GM19043 (cell line): ENCODE measurements around the gene DPP10.

ENCODE experiments used
- ATAC-seq: cut with Tn5 transposase; IDR thresholded peaks from one replicate; pipeline ENCODE4 v1.9.1; 2021; ENCODE audit warnings: low read depth; ENCODE audit not compliant: unreplicated experiment

DPP10 gene

DNA sequence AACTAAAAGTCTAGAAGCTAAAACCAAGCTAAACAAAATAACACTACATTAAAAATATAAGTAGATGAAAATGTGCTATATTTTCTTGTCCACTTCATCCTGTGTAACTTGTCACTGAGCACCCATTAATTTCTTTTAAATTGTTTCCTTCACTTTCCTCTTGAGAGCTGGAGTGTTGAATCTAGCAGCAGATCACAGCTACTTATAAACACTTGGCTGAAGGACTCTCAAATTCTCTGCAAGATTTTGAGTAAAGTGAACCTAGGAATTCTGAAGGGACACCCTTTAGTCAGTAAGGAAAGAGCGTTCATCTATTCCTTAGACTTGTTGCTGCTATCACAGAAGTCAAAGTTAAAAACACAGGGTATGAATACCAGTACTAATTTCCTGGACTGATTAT, 1163.9 kb downstream of the DPP10 start:
- no peak for ATAC-seq

DNA sequence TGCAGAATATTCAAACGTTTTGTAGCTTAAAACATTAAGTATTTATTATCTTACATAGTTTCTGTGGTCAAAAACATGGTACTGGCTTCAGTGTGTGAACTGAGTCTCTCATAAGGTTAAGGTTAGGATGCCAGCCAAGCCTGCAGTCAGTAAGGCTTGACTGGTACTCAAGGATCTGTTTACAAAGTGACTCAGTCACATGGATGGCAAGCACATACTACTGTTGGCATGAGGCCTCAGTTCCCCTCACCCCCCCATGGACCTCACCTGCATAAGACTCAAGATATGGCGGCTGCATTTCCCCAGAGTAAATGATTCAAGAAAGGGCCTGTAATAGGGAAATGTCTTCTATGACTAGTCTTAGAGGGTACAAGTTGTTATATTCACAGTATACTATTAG, 1167.5 kb downstream of the DPP10 start:
- no peak for ATAC-seq

DNA sequence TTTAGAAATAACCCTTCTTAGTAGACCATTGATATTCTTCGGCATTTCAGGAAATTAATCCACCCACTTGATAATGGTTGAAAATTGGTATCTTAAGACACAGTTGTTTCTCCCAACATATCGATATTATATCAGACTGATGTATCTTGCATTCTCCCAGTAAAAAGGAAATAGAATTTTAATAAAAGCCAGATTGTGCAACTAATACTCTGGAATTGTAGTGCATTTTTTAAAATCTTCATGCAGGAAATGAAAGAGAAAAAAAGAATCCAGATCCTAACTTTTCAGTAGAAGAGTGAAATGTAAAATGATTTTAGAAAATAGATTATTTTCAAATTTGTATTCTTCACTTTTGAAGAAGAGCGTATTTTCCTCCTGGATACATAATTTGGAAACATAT, 1168.4 kb downstream of the DPP10 start:
- ATAC-seq, result no peak

DNA sequence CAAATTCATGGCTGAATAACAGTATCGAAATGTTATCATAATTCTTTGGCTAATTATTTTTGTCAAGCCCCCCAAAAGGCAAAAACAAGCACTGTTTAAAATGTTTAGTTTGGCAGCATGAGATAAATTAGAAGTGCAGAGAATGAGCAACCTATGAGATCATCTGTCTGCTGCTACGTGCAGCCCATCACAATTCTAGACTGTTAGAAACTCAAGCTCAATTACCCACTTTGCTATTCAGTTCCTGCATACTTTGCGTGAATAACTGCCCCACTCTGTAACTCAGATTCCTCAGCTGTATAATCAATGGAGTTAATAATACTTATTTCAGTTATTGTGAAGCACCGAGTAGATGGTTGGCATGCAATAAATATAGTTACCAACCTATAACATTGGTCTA, 1181.9 kb downstream of the DPP10 start:
- no peak for ATAC-seq

DNA sequence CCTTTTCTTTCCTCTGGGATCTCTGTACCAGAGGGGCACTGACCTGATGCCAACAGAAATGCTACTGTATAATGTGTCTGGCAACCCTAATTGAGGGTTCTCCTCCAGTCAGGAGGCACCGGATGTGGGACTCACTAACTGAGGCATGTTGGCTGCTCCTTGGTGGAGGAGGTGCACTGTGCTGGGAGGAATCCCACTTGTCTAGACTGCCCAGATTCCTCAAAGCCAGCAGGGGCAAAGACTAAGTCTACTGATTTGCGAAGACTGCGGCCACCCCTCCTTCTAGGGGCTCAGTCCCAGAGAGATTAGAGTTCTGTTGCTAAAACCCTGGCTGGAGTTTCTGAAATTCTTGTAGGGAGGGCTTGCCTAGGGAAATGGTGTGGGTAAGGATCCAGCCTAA, 1192.1 kb downstream of the DPP10 start:
- ATAC-seq, result no peak

DNA sequence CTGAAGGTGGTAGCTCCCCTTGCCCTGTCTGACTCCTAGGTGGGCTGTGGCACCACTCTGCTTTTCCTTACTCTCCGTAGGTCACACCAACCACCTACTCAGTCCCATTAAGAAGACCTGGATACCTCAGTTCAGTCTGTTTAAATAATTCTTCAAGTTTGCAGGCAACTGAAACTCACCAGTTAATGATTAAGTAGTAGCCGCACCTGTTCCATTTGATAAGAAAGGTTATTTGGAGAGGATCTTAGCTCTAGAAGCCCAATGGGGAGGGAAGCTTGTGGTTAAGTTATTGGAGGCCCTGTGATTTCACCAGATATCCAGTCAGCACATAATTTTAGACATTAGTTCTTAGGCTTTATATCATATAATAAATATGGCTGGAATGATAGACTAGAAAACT, 1193.0 kb downstream of the DPP10 start:
- ATAC-seq, result no peak

DNA sequence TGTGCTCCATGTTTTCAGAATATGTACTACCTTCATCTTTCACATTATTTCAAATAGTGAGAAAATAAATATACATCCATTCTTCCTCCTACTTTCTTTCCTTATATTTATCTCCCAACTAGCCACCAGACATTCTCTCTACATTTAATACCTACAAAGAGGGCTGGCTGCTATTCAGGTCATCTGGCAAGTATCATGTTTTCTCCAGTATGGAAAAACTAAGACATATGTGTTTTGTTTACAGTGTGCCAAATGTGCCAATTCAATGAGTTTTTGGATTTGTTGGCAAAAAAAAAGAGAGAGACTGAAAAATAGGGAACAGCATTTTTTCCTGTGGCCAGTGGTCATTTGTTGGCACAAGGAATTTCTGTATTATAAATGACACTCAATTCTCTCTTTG, 1207.3 kb downstream of the DPP10 start:
- no peak for ATAC-seq

DNA sequence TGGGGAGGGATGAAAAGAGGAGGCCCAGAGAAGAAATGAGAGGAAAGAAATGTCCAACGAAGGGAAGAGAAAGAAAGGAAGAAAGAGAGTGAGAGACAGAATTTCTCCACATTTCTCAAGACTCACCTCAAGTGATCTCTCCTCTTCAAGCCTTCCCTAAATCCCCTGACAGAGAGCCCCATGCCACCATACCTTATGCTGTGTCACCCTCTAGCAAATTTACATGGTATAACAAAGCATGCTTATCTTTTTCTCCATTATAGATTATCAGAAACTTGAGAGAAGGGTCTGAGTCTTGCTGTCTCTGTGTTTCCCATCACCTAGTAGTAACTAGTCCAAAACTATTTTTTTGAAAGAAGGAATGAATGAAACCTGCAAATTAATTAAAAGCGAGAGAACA, 1208.4 kb downstream of the DPP10 start:
- no peak for ATAC-seq

DNA sequence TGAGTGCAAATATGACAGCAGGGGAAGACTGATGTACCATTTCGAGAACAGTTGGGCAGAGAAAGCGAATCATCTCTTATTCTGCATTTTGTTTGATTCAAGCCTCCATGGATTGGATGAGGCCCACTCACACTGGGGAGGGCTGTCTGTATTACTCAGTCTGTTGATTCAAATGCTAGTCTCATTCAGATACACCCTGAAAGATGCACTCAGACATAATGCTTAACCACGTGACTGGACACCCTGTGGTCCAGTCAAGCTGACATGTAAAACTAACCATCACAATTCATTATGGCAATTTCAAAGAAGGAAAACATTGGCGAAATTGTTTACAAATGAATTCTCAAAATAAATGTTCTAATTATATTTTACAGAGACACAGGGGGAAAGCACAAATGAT, 1210.2 kb downstream of the DPP10 start:
- no peak for ATAC-seq

DNA sequence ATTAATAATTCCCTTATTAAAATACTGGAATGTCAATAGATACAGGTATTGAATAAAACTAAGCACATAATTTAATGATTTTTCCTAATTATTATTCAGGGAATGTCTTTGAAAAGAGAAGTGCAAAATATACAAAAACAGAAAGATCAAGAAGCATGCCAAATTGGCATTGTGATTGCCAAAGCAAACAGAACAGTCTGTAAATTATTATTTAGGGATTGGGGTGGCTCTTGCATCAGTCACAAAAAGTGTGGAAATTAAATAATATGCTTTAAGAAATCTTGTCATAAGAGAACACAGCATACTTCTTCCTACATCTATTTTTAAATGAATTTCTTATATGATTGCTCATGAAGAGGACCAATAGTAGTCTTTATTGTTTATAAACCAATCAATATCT, 1211.9 kb downstream of the DPP10 start:
- no peak for ATAC-seq

DNA sequence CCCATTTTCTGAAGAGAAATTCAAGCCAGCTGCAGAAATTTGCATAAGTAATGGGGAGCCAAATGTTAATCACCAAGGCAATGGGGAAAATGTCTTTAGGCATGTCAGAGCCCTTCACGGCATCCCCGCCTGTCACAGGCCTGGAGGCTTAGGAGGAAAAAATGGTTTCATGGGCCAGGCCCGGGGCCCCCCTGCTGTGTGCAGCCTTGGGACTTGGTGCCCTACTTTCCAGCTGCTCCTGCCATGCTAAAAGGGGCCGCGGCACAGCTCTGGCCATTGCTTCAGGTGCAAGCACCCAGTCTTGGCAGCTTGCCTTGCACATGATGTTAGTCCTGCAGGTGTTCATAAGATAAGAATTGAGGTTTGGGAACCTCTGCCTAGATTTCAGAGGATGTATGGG, 1235.7 kb downstream of the DPP10 start:
- ATAC-seq, result no peak

DNA sequence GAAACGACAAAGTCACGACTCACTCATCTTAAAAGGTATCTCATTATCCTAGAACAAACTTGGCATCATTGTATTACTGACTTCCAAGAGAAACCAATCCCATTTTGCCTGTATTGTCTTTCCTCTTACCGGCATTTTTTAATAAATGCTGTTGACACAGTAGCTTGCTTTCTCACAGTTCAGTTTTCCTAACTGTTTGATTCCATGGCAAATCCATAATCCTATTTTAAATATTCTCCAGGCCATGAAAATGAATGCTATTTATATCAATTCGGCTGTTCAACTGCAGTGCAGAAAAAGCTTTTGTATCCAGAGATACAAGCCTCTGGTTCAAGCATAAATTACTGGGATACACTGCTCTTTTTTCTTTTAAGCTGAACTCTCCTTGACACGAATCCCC, 1241.9 kb downstream of the DPP10 start:
- ATAC-seq, result no peak

DNA sequence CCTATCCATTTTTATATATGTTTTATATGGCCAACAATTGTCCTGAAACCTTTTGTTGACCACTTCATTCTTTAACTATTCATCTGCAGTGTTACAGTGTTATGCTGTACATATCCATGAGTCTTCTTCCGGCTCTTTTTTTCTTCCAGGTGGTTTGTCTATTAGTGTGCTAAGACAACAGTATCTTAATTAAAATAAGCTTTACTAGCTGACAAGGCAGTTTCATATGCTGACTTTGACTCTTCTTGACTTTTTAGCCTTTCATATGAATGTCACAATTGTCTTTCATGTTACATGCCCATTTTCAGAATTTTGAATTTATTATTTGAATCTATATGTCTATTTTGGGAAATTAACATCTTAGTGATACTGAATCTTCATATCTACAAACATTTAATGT, 1249.0 kb downstream of the DPP10 start:
- ATAC-seq, result no peak

DNA sequence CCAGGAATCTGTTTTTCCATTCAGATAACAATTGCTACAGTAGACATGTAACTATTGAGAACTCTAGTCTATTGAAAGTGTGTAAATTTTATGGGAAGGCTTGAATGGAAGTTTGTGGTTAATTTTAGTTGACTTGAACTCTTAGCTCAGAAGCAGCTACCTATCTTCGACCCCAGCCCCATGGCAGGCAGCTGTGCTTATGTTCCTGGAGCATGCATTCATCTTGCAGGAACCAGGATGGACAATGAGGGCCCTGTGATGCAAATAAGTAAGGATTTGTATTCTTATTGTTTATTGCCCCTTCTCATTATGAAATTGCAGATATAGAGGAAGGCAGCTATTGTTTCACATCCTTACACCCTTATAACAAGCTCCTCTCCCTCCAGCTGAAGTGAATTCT, 1252.2 kb downstream of the DPP10 start:
- no peak for ATAC-seq

DNA sequence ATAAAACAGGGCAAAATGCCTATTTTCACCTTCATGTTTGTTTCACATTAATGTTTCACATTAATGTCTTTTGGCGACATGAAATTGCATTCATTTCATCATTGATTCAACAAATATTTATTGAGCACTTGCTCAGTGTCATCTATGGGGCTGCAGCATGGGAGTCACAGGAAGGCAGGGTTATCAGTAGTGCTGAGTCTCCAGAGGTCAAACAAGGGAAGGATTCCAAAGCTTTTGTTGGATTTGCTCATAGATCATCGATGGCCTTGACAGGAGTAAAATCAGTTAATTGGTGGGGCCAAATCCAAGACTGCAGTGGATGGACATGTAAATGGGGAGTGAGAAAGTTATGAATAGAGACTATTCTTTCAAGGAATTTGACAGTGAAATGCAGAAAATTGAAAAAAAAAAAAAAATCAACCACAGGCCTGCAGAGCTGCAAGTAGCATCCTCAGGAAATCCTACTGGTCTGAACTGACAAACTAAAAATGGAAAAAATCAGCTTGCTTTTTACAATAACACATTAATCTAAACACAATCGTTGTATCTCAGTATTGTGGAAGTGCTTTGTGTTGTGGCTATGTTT, 1290.8 kb downstream of the DPP10 start:
- no peak for ATAC-seq

DNA sequence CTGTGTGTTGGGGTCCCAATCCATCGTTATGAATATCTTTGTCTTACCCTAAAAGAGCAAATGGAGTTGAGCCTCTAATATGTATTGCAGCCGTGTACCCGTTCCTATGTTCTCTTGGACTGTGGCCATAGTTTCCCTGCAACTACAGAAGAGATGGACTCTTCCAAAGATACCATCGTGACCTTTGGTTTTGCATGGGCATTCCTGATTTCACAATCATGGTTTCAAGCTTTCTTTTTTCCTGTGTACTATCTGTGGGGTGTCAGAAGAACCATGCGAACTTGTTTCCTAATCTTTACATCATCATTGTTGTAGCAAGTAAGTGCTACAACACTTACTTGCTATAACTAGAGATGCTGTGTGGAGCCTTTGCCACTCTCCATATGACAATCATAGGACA, 1295.7 kb downstream of the DPP10 start:
- no peak for ATAC-seq

DNA sequence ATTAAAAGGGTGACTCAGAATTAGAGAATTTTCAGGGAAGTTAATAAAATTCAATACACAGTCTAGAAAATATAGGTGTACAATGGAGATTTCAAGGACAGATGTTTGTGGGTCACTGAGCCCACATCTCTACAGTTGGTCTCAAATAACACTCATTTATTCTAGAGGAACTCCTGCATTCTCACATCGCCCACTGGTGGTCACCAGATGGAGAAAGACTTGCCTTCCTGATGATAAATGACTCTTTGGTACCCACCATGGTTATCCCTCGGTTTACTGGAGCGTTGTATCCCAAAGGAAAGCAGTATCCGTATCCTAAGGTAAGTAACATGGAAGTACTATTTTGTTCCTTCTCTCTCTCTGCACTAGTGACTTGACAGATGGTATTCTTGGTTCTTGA, 1297.1 kb downstream of the DPP10 start:
- no peak for ATAC-seq

DNA sequence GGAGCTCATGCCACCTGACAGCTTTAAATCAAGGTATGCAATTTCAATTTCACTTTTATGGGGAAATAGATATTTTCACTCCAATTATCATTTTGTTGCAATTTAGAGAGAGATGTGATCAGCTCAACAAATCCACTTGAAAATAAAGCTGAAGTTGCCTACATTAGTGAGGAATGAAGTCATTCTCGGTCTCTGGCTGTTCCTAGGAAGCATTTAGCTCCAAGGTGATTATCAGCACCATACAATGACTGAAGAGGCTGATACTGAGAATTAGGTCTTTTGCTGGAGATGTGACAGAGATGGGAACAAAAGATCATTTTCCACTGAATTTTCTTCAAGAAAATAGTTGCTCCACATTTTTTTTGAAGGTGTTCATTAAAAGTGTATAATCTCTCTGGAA, 1303.7 kb downstream of the DPP10 start:
- no peak for ATAC-seq

DNA sequence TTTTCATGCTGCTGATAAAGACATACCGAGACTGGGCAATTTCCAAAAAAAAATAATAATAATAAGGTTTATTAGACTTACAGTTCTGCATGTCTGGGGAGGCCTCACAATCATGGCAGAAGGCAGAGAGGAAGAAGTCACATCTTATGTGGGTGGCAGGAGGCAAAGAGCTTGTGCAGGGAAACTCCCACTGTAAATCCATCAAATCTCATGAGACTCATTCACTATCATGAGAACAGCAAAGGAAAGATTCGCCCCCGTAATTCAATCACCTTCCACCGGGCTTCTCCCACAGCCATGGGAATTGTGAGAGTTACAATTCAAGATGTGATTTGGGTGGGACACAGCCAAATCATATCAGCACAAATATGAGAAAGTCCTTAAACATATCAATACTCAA, 1314.8 kb downstream of the DPP10 start:
- ATAC-seq, result no peak

DNA sequence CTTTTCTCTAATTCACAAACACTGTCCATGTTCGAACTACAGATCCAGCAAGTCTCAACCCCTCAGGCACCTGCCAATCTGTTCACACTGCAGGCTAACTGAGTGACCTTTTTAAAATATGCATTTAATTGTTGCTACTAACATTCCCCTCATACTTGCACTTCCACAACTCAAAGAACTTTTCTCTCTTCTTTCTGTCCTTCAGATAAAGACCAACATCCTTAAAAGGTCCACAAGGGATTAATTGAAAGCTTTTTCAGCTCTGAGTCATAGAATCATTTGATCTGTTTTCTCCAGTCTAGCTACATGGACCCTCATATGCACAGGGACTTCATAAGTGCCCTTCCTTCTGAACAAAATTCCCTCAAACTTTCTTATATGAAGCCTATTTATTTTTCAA, 1321.2 kb downstream of the DPP10 start:
- ATAC-seq, result no peak

DNA sequence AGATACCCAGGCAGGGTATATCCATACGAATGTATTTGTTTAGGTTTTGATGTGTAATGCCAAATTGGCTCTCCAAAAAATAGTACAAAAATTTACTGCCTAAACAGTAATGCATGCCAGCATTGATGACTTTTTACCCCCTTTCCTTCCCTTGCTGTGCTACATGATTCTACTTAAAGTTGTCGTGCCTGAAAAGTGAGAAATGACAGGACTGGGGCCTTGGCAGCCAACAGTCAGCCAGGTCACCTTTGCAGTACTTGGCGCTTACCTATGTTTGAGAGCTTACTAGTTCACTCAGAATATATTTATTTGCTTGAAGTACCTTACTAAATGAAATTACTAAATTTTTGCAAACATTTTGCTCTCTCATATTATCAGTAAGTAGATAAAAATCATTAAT, 1329.1 kb downstream of the DPP10 start:
- no peak for ATAC-seq

DNA sequence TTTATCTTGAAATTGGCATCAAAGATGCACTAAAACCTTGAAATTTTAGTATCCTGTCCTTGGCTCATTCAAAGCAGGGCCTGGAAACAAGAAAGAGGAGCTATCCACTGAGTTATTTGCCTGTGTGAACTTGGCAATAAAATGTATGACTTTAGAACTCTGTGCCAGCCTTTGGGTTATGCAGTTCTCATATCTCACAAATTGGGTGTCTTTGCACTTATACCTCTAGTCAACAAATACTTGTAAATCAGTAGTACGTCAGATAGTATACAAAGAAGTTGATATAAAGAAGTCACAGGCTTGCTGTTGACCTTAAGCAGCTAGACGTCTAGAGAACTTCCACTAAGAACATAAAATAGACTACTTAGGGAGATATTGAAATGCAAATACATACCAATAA, 1331.9 kb downstream of the DPP10 start:
- no peak for ATAC-seq

DNA sequence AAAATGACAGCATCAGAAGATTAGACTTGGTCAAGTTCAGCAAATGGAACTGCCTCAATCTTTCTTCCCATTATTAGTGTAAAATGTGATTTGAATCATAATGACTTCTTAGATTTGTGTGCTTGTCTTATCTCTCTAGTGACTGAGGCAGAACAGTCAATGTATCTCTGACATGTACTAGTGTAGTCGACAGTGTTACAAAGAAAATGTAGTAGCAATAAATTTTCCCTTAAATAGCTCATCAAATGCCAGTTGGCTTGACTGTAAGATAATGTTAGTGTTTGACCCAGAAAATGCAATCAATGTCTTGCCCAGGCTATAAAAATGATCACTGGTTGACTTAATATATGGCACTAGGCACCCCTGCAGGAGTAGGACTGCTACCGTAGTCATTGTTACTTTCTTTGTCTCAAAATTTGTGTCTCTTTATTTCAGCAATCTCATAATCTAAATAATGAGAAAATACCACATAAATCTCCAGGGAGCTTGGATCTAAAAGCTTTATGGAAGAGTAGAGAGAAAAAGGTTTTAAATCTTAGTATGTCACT, 1336.7 kb downstream of the DPP10 start:
- ATAC-seq, result no peak
